ENCODE measurements around the gene COL5A1.

The COL5A1 gene

GRCh38 chr9:134650431-134651190 lies 9.0 kb downstream of the COL5A1 start:
- no peak for TF ChIP-seq CTCF (IDR thresholded peaks at IDR 0.05; ENCODE audit: low read depth, low read length)
- DNase-seq (ENCODE audit: extremely low read depth, low read depth): no peak

- DNase-seq (ENCODE audit: extremely low read depth, low read depth): no peak
- no peak for TF ChIP-seq CTCF (IDR thresholded peaks at IDR 0.05; ENCODE audit: low read depth, low read length)
These were observed 9.8 kb downstream of the COL5A1 start for GRCh38 chr9:134651226-134651905.

DNA sequence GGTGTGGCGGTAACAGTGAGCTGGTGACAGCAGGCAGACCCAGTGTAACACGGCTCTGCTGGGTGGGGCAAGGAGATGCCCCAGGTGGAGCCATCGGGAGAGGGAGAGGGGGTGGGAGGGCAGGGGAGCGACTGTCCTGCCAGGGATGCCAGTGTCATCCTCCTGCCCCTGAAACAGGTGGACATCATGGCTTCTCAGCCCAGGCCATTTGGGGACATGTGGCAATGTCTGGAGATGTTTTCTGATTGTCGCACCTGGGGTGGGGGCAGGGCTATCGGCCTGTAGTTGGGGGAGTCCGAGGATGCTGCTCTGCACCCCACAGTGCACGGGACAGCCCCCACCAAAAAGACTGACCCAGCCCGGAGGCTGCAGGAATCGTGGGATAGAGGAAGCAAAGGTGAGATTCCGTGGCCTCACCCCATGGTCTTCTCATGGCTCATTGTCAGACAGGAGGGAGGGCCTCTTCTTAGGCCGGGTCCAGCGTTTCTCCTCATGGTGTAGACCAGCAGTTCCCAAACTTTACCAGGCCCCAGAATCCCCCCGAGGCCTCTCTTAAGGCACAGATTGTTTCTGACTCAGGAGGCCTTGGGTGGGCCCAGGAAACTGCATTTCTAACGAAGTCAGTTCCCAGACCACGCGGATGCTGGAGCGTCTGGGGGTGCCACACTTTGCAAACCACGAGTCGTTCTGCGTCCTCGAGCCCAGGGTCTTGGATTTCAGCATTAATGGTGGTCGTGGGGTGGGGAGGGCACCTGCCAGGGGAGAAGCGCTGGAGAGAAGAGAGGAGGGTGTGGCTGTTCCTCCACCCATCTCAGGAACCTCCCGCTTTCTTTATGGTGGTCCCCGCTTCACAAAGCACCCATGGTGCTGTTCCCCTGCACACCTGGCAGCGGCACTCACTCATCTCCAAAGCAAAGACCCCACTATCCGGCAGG lies 11.0 kb downstream of the COL5A1 start:
- no peak for DNase-seq (ENCODE audit: extremely low read depth, low read depth)
- TF ChIP-seq CTCF (IDR thresholded peaks at IDR 0.05; ENCODE audit: low read depth, low read length): no peak

- no peak for DNase-seq (ENCODE audit: extremely low read depth, low read depth)
- no peak for TF ChIP-seq CTCF (IDR thresholded peaks at IDR 0.05; ENCODE audit: low read depth, low read length)
These were observed 11.8 kb downstream of the COL5A1 start for GRCh38 chr9:134653259-134654009.

GRCh38 chr9:134655101-134655500 lies 13.5 kb downstream of the COL5A1 start:
- TF ChIP-seq CTCF (IDR thresholded peaks at IDR 0.05; ENCODE audit: low read depth, low read length): no peak
- no peak for DNase-seq (ENCODE audit: extremely low read depth, low read depth)

GRCh38 chr9:134655586-134656333 lies 14.2 kb downstream of the COL5A1 start:
- no peak for DNase-seq (ENCODE audit: extremely low read depth, low read depth)
- no peak for TF ChIP-seq CTCF (IDR thresholded peaks at IDR 0.05; ENCODE audit: low read depth, low read length)

Data from AG09319 (cell line).